HT1080 (cell line): ENCODE data around the gene TREM2. TPM values are rescaled to one million over a fixed set of nuclear protein-coding genes. Genes with fewer than 3 reads are reported as not detected.
"Not testable (repeated sequence)": the region's sequence is repeated elsewhere in the genome, so short reads cannot be mapped to it uniquely, and the experiment has no call there.

ENCODE experiments used
- DNase-seq: peaks from one replicate; pipeline ENCODE4 v3.0.0-alpha.2; 2015; ENCODE audit warnings: low read depth
- polyA plus RNA-seq, 2 experiments: library from polyadenylated mRNA; depleted of rRNA; stranded (reverse); fragments of >200 nt; gene quantifications; 2 replicates each; pipeline ENCODE4 v1.2.3, GENCODE V29; 2015
- total RNA-seq: library from RNA; depleted of rRNA; stranded (reverse); fragments of >200 nt; shearing (Covaris generic); gene quantifications from 2 replicates; pipeline ENCODE4 v1.2.3, GENCODE V29; 2014; rRNA removed

The TREM2 gene
- 0.68 and 1.5 TPM in 2 replicates for total RNA-seq
- 0.93 and 1.1 TPM in 2 replicates for polyA plus RNA-seq (2015; cell fraction: cytosol; rRNA removed)
- polyA plus RNA-seq (2015; cell fraction: nucleus; rRNA removed) = 0.78 and 1.5 TPM in 2 replicates

DNA sequence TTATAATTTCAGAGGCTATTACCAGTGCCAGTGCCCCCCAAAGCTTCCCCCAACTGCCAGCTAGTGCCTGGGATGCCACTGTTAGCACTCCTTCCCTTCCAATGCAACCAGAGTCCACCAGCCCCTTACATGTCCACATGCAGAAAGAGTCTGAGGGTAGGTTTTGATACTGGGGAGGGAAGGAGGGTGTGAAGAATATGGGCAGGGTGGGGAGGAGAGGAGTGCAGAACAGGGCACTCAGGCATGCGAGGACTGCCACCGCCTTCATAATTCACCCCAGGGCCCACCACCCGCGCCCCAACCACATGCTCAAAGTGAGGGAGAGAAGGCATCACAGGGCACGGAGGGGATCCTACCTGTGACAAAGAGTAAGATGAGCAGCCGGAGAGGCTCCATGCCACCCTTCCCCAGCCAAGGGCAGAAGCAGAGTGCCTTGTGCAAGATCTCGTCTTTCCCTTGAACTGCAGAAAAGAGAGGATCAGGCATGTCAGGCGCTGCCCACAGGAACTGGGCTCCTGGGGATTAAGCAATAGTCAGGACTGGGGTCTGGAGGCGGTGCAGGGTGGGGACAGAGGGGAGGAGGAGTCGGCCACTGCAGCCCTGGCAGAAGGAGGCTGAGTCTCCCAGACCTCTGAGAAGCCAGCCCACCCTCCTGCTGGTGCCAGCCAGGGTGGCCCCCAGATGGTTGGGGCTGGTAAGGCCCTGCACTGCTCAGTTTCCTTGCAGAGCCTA lies at the start of gene TREM2:
Gene TREM2 (minus strand): TSS at position 430 of the 732 bp plus-strand sequence. CDS start 34 bp downstream, at position 396.
- DNase-seq = no peak

DNA sequence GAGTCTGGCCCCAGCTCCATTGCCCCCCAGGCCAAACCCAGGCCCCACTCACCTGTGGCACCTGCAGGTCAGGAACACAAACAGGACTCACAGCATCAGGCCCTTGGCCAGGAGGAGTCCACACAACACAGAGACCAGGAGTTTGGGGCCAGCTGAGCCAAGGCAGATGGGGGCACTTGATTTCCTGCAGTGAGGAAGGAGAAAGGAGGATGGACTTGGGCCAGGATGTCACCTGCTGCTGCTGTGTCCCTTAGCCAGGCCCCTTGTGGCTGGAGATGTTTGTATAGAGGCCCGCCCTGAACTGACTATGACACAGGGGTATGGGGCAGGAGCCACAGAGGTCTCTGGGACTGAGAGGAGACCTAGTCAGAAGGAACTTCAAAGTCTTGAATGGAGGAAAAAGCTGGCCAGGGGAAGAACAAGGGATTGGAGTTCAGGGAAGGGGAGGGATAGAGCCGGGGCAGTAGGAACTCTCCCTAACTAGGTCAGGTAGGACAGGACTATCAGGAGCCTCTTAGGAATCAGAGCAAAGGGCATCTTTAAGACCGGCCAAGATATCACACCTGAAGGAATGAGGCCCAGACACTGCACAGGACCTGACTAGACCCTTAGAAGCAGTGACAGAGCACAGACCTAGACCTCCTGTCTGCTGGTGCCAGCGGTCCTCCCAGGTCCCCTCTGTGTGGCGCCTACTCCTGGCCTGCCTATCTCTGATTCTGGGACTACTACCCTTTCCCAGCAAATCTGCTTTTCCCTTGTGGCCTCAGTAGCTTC lies 46.8 kb upstream of the TREM2 start:
- no peak for DNase-seq

DNA sequence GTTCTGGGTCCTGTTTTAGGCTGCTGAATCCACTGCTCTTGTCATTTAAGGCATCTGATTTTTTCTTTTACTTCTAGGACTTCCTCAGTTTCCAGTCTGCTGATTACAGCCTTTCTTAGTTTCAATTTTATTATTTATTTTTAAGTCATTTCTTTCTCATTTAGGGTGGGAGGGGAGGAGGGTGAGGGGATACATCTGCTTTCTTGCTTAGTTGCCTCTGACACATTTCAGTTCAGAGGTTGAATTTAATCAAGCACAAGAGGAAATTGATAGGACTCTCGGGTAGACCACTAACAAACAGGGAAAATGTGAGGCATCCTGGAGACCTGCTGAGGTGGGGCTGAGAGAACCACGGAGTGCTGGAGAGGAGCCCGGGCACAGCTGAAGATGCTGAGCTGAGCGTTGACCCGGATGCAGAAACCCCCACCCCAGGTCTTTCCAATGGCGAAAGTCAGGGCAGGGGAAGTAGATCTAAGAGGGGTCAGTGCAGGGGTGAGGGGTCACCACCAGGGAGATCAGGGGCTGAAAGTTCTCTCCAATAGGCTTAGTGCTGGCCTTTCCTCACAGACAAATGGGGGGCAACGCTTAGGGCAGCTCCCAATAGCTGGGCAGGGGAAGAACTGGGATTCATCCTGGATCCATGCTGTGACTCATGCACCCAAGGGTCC lies 45.7 kb upstream of the TREM2 start:
- no peak for DNase-seq

DNA sequence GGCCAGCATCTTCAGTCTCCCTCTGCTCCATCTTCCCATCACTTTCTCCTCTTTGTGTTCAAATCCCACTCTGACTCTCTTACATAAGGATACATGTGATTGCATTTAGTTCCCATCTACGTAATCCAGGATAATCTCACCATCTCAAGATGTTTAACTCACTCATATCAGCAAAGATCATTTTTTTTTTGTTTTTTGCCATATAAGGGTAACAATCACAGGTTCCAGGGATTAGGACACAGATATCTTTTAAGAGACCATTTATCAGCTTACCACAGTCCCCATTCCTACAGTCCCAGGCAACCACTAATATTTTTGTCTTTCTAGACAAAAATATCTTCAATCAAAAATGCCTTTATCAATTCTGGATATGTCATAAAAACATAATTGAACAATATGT lies 41.2 kb upstream of the TREM2 start:
- DNase-seq = no peak

DNA sequence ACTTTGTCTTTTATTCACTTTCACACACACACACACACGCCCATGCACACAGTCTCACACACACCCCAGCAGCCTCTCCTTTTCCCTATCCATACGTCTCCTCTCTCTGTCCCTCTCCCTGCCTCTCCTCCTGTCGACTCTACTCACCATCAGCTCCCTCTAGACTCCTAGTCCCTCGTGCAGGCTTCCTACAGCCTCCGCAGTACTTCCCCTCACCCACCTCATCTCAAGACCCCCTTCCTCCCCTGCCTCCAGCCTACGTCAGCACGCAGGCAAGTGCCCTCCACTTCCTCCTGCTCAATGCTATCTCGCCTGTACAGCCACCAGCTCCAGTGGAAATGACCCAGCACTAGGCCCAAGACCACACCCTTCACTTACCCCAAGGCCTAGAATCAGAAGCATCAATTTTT lies 38.9 kb upstream of the TREM2 start:
- DNase-seq = no peak

DNA sequence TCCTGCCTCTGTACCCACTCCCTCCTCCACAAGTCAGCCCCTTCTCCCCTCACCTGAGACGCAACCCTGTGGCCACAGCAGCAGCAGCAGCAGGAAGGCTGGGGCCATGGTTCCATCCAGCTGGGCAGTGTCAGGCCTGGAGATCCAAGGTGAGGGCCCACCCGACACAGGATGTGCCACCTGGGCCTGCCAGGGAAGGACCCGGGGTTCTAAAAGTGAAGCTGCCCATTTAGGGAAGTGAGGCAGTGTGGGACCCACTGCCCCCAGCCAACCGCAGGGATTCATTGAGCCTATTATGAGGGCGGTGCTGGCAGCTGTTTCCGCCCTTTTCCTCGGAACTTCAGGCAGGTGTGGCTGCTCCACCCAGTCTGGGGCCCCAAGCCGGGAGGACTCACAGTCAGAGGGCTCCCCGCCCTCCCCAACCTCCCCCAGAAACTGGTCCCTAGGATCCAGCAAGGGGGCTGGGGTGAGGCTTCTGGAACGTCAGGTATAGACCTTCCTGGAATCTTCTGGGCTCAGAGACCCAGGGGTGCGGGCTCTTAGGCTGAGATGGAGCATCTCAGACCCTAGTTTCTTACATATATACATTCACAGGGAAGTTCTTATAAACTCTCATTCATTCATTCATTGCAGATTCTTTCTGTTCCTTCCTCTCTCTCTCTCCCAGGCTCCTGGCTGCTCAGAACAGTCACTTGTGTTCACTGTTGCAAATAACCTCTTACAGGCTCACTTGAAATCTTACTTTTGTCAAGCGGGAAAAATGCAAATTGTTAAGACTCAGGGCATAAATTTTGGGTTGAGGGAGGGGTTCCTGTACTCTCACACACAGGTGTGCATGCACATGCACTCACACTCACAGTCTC lies 38.2 kb upstream of the TREM2 start, which contains the start of gene TREML2:
Gene TREML2 (minus strand): TSS at position 249 of the 863 bp plus-strand sequence. CDS start 141 bp downstream, at position 108.
- no peak for DNase-seq

DNA sequence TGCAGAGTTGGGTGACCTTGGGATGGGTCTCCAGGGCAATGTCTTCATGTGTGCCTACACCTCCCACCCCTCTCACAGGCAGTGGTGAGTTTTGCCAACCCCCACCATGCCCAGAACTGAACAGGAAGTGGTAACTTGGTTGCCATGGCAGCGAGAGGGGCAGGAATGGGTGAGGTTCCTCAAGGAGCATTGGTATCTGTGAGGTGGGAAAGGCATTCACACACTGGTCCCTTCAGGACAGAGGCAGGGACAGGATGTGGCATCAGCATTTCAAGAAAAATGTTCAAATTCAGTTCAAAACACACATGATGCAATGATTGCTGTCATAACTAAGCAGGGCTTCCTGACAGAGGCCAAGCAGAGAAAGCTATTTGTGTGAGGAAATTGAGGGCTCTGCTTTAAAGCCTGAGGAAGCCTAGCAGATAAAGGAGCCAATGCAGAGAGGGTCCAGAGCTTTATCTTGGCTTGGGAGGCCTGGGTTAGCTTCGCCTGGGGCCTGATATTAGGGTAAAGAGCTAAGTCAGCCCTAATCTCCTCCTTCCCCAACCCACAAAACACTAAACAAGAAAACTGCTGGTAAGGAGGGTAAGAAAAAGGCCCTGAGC lies 37.5 kb upstream of the TREM2 start:
- peak; percentile 80 for DNase-seq

DNA sequence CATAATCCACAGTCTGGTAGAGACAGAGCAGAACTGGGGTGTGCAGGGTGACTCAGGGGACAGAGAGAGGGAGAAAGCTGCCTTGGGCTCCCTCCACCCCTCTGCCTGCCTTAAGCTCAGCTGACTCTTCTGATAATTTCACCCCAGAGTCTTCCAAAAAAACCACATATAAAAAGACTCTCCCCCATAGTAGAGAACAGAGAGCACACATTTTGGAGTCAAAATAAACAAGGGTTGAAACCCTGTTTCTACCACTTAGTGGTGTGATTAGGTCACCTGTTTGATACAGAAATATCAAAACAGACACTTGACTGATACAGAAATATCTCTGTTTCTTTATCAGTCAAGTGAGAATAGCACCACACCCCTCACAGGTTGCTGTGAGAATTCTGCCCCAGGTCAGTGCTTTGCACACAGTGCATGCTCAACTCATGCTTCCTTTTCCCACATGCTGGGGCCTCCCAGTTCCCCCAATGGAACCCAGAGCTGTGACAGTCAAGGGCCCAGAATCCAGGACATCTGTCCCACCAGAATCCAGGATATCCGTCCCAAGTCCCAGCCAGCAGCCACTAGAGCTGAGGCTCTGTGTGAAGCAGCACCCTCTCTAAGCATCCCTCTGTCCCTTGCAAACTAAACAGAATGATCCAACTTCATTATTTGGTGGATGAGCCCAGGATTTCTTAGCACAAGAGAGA lies 36.8 kb upstream of the TREM2 start:
- DNase-seq = no peak

DNA sequence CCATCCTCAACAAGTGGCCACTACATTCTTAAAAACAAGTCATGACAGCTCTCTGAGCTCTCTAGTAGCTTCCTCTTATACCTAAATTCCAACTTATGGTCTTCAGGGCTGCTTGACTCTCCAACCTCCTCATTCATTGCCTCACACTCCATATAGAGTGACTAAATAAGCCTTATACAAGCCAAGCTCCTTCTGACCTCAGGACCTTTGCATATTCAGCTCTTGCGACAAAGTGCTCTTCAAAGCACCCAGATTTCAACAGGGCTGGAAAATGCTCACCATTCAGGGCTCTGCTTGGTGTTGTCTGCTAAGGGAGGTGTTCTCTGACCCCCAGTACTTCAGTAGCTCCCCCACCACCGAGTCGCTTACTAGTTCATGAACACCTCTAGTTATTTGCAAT lies 34.3 kb upstream of the TREM2 start:
- no peak for DNase-seq

DNA sequence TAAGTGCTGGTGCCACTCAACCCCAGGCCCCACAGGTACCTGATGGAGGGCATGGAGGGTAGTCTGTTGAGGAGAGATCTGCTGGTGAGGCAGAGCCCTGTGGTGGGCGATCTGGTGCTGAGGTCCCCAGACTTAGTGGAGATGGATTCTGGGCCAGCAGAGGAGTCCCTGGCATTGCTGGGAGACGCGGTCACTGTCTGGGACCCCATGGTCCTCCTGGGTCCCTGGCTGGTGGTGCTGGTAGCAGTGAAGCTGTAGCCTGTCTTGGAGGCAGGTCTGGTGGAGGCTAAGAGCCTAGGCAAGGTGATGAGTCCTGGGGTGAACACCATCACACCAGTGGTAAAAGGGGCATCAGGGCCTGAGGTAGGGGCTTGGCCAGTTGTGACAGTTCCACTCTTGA lies 31.5 kb upstream of the TREM2 start:
- DNase-seq = no peak

DNA sequence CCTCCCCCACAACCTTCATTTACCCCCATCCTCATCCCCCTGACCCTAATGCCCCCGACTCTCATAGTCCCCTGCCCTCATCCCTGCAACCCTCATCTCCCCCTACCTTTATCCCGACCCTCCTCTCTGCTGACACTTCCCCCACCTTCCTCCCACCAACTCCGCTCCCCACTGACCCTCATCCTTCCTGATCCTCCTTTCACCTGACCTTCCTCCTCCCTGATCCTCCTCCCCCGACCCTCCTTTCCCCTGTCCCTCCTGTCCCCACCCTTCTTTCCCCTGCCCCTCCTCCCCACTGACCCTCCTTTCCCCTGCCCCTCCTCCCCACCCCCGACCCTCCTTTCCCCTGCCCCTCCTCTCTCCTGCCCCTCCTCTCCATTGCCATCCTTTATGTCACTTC lies 31.0 kb upstream of the TREM2 start:
- DNase-seq = no peak

DNA sequence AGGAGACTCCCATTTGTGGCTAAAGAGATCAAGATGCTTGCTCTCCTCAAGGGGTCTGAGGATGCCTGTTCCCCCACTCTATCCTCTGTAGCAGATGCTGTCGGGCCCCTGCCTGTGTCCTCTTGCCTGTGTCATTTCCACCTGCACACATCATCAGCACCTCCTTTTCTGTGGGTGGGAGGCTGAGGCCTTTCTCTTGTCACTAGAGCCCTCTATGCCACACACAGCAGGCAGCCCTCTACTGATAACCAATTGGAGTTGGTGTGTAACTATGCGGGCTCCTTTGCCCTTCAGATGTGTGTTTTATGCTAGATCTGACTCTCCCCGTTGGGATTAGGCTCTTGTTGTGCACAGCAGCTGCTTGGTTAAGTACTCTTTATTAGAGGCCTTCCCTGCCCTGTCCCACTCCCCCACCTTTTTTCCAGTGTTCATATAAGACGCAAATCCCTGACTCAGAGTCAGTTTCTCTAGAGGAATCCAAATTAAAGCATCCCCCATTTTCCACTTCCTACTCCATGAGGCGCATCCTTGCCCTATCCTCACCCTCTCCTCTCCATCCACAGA lies 30.3 kb upstream of the TREM2 start:
- no peak for DNase-seq

DNA sequence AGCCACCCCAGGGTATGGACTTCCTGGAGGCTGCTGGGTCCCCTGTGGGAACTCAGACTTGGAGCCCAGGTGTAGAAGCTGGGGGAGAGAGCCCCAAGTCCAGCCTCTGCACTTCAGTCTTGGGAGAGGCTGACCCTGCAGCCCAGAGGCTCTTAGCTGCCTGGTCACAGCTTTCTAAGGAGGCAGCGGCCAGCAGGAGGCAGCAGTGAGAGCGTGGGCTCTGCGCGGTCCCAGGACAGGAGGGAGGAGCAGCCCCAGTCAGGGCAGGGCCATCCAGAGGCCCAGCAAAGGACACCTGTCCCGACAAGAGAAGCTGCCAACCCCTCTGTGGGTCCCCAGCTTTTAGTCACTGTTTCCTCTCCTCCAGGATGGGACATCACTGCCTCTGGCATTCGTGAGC lies 28.7 kb upstream of the TREM2 start:
- peak; percentile 33 for DNase-seq

DNA sequence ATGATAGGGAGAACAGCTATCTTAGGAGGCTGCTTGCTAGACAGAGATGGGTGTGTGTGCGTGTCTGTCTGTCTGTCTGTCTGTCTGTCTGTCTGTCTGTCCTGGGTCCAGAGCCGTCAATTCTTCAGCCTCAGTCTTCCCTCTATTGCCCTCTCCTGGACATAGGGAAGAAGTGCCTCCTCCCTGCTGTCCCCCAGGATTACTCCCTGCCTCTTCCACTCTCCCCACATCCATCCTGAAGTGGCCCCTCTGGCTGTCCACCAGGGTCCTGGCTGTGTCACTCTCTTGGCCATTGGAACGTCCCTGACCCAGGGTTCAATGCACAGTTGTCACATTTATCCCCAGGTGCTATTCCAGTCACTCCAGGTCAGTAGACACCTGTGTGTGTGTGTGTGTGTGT lies 27.9 kb upstream of the TREM2 start:
- no peak for DNase-seq

DNA sequence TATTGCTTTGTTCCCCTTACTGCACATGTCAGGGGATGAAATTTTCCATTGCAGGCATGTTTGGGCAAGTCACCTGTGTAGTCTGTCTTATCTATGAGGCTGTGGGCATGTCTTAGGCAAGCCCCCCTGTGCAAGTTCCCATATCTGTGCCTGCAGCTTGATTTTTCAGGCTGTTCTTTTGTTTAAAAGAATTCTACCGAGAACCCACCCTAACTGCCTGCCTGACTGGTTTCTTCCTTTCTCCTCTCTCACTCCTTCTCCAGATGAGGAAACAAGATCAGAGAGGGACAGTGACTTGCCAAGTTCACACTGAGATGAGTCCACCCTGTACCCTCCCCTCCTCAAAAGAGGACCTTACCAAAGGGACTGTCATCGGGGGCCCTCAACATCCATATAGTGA lies 27.1 kb upstream of the TREM2 start:
- DNase-seq = no peak

DNA sequence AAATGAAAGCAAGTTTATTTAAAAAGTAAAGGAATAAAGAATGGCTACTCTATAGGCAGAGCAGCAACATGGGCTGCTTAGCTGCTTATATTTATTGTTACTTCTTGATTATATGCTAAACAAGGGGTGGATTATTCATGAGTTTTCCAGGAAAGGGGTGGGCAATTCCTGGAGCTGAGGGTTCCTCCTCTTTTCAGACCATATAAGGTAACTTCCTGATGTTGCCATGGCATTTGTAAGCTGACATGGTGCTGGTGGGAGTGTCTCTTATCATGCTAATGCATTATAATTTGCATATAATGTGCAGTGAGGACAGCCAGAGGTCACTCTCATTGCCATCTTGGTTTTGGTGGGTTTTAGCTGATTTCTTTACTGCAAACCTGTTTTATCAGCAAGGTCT lies 26.1 kb upstream of the TREM2 start:
- not testable (repeated sequence) for DNase-seq

DNA sequence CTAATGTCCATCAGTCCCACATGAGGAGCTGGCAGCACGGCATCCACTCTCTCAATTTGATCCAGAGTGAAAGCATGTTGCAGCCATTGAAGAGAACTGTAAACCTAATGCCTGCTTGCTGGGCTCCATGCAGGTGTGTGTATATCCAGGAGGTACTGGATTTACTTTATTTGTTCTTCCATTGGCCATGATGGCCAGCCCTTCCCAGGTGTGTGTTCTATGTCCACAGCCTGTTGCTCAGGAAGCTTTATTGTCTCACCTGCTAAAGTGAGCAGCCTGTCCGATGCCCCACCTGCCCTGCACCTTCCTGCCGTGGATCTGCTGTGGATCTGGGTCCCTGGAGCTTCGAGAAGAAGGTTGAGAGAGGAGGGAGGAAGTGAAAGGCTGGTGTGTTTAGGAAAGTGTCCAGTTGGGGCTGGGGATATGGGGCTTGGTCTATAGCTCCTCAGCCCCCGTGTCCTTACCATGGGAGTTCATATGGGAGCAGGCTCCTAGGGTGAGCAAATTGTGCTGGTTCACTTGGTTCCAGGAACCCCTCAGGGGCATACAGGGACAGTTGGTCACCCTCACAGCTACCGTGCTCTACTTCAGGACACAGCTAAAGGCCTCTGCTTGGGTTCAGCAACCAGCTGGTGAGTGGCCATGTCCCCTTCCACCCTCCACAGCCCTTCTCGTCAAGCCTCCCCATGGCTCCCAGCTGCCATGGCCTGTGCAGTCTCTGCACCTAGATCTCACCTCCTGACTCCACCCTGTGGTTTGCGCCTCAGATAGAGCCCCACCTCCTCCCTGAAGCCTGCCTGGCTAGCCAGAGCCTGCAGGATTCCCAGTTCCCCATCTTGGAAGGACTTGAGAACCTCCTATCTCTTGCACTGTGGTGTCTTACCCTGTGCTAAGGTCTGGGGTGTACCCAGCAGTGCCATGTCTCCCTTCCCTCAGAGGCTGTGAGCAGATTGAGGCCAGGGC lies 25.3 kb upstream of the TREM2 start:
- no peak for DNase-seq

DNA sequence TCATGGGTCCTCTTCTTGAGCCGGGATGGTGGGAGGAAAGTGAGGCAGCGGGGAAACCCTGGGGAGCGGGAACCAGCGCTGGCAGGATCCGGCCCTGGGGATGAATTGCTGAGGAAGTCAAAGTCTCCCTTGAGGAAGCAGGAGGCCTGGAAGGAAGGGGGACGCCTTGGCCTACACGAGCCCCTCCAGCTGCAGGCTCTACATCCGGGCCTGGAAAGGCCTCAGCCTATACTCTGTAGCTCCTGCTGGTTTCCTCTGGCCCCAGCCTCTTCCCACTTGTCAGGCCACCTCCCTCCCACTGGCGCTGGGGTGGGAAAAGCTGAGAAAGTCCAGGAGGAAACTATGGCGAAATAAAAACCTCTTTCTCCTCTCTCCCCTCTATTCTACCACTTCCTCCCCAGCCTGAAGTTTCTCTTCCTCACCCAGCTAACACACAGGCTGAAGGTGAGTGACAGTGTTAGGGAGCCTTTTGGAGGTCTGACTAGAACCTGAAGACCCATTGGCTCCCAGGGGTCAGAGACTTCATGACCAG lies 23.2 kb upstream of the TREM2 start:
- DNase-seq = no peak
